Astrocyte of the cerebellum (primary cell): ENCODE data around the gene CCT7.

Experiments
- DNase-seq: peaks from one replicate; pipeline ENCODE4 v3.0.0-alpha.2; 2011; ENCODE audit warnings: low read depth
- H3K4me3 ChIP-seq: 2 replicates; pipeline ENCODE4 v1.5.1; 2011; ENCODE audit warnings: mild to moderate bottlenecking, low read depth, low read length, moderate library complexity
- CTCF ChIP-seq: IDR thresholded peaks from 2 replicates; pipeline ENCODE4 v1.5.1; 2012; ENCODE audit warnings: low read length, low read depth, moderate library complexity, mild to moderate bottlenecking; ENCODE audit errors: missing control alignments
- in situ Hi-C: cut with HindIII; loops from 2 replicates; pipeline ENCODE4 v1.10.0; 2017; ENCODE audit warnings: low sequenced_read_pairs

The CCT7 gene

GRCh38 chr2:73246850-73247249, 12.7 kb downstream of the CCT7 start:
- DNase-seq = no peak
- TF ChIP-seq CTCF = no peak
- no peak overlapping the region for H3K4me3 ChIP-seq
- in situ Hi-C loops = no loop called here

- in situ Hi-C loops = no loop called here
- no peak for TF ChIP-seq CTCF
These were observed 15.5 kb downstream of the CCT7 start for GRCh38 chr2:73249636-73250035.

DNA sequence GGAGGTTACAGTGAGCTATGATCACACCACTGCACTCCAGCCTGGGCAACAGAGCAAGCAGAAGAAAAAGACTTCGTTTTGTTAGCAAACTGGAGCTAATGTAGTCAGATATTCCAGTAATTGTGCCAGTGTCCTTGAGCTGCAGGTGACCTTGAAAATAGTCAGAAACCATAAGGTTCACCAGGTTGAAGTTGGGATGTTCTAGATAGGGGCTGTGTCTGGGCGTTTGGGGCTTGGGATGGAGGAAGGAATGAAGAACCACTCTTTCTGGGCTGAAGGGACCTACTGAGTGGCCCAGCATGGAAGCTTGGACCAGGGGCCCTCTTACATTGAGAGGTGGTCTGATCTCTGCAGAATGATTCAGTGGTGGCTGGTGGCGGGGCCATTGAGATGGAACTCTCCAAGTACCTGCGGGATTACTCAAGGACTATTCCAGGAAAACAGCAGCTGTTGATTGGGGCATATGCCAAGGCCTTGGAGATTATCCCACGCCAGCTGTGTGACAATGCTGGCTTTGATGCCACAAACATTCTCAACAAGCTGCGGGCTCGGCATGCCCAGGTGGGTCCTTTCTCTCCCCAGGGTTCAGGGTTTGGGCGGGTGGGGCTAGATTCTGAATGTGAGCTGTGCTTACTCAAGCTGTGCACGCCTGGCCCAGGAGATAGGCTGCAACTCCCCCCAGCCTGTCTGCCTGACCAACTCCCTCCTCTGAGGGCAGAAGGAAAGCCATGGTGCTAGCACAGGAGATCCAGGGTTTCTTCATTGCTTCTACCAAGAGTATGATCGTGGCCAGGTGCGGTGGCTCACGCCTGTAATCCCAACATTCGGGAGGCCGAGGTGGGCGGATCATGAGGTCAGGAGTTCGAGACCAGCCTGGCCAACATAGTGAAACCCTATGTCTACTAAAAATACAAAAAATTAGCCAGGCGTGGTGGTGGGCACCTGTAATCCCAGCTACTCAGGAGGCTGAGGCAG, 17.1 kb downstream of the CCT7 start:
- no peak for TF ChIP-seq CTCF
- in situ Hi-C loops = no loop called here

More at GRCh38 chr2:73249636-73250035, 15.5 kb downstream of the CCT7 start:
- no peak for DNase-seq
- no peak overlapping the region for H3K4me3 ChIP-seq

DNA sequence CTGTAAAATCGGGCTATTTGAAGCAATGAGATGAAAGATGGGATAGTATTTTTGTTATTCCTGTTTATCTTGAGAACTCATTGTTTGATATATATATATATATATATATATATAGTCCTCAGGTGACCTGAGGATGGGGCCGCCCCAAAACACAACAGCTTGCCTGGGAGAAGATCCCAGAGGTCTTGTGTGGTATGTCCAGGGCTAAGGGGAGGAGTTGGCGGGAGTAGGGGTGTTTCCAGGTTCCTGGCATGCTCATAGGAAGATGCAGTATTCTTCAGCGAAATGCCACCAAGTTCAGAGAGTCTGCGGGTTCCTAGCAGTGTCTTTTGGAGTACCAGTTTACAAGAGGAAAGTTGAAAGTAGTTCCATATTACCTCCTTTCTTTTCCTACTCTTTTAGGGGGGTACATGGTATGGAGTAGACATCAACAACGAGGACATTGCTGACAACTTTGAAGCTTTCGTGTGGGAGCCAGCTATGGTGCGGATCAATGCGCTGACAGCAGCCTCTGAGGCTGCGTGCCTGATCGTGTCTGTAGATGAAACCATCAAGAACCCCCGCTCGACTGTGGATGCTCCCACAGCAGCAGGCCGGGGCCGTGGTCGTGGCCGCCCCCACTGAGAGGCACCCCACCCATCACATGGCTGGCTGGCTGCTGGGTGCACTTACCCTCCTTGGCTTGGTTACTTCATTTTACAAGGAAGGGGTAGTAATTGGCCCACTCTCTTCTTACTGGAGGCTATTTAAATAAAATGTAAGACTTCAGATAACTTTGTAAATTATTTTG, 18.3 kb downstream of the CCT7 start:
- TF ChIP-seq CTCF = no peak
- no peak overlapping the region for H3K4me3 ChIP-seq
- no peak for DNase-seq
- in situ Hi-C loops = no loop called here

More for the DNA sequence above, 17.1 kb downstream of the CCT7 start:
- H3K4me3 ChIP-seq = no peak overlapping the region
- DNase-seq = no peak

GRCh38 chr2:73253400-73253799, 19.3 kb downstream of the CCT7 start:
- H3K4me3 ChIP-seq = no peak overlapping the region
- in situ Hi-C loops = no loop called here
- DNase-seq = no peak
- TF ChIP-seq CTCF = no peak

GRCh38 chr2:73253901-73254300, 19.8 kb downstream of the CCT7 start:
- no peak for TF ChIP-seq CTCF
- H3K4me3 ChIP-seq = no peak overlapping the region
- in situ Hi-C loops = no loop called here
- no peak for DNase-seq
